T47D (cell line): ENCODE results near the gene PHLDB1.

Source experiments
- DNase-seq, 2 experiments: peaks; one replicate each; pipeline versions ENCODE4 v3.0.0 to v3.0.0-alpha.2; 2011 to 2012; ENCODE audit warnings: low read depth in 1 of 2, low spot score in 1 of 2
- JUND ChIP-seq: IDR thresholded peaks from 2 replicates; pipeline ENCODE4 v1.6.1; 2012; ENCODE audit warnings: low read depth
- in situ Hi-C: cut with HindIII; loops from 2 replicates; pipeline ENCODE4 v1.10.0; 2016; ENCODE audit warnings: low sequenced_read_pairs, low pct_unique_long_range_greater_than_20kb

PHLDB1 gene

GRCh38 chr11:118653684-118654390 is 46.4 kb downstream of the PHLDB1 start:
- TF ChIP-seq JUND, result no peak
- in situ Hi-C loops, result no loop called here
- no peak for DNase-seq

DNA sequence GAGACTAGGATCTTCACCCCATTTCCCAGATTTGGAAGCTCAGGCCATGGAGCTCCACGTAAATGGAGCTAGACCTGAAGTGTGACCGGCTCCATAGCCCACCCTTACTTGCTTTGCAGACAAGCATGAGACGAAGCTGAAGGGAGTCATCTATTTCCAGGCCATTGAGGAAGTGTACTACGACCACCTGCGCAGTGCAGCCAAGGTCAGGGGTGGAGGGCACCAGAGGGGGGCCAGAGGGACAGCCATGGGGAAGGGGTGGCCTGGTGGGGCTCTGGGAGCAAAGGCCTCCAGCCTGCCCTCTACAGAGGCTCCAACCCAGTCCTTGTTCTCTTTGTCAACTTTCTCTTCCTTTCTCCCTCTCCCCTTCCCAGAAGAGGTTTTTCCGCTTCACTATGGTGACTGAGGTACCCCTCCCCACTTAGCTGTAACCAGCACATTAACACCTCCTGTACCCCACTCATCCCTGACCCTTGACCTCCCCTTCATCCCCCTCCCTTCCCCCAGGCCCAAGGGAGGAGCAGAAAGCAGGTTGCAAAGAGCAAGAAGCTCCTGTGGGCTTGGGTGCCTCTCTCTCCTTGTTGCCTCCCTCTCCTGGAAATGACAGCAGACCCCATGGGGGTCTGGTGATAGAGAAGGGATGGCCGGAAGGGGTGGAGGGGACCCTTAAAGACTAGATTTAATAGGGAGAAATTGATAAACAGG is 48.2 kb downstream of the PHLDB1 start:
- in situ Hi-C loops, result no loop called here
- no peak for DNase-seq
- TF ChIP-seq JUND, result no peak

GRCh38 chr11:118656563-118657165 is 49.2 kb downstream of the PHLDB1 start:
- in situ Hi-C loops, result no loop called here
- DNase-seq, result no peak
- TF ChIP-seq JUND, result no peak

DNA sequence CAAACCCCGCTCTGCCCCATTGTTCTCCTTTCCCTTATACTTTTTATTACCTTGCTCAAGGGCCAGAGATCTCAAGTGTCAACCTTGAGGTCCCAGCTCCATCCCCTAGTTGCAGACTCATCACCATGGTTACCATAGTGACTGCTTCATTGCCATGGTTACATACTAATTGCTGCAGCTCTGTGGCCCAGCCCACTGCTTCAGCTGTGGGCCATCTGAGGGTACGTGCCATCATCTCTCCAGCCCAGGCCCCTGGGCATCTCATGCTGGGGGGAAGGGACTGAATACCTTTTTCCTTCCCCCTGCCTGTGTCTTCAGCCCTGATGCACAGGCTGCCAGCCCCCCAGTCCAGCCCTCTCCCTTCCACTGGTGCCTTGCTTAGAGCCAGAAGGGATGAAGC is 49.8 kb downstream of the PHLDB1 start:
- in situ Hi-C loops, result no loop called here
- no peak for DNase-seq
- no peak for TF ChIP-seq JUND

DNA sequence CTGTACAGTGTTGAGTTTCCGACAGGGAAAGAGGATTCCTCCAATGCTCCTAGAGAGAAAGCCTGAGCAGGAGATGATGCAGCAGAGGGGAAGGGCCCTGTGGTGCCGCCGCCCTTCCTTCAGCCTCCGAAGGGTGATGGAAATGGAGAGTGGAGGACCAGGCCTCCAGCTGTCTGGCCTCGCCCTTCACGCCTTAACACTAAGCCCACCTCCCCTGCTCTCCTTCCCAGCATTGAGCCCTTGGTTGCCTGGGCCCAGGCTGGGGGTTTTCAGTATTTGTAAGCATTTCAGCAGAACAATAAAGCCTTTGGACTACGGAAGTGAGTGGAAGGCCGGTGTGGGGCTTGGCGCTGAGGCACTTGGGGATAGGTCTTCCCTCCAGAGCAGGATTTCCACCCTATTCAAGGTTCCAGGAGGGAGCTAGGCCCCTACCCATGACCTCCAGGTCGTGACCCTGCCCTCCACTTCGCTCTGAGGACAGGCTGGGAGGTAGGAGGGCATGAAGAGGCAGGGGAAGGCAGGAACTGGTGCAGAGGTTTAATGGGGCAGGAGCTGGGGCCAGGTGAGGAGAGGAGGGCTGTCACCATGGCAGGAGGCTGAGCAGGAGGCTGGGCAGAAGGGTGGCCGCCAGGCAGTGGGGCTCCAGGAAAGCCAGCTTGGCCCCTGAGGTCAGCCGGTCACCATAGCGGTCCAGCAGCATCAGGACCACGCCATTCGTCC is 50.5 kb downstream of the PHLDB1 start:
- no peak for DNase-seq
- no peak for TF ChIP-seq JUND
- in situ Hi-C loops, result no loop called here

GRCh38 chr11:118658429-118659313 is 51.3 kb downstream of the PHLDB1 start:
- in situ Hi-C loops, result no loop called here
- no peak for TF ChIP-seq JUND
- DNase-seq, result no peak

DNA sequence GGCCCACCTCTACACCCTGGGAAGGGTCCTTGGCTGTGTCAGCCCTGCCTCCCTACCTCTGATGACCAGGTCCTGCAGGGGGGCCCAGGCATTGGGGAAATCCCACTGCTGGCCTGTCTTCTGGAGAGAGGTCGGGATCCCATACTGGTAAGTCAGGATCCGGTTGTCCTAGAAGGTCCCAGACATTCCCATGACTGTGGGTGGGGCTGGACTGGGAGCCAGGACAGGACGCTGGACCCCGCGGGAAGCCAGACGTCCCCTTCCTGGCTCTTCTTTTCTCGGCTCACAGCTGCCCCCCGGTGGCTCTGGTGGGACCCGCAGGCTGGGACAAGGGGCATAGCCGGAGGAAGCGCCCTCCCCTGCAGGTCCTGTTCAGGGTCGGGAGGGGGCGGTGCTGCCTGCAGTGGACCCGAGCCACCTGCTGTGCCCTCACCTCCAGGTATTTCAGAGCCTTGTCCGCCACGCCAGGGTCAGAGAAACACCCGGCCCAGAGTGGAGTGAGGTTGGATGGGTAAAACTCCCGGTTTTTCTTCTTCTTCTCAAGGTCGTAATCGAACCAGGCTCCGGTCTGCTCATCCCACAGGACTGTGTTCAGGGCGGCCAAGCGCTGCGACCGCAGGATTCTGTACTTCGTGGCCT is 52.0 kb downstream of the PHLDB1 start:
- in situ Hi-C loops, result no loop called here
- peak; percentile 89 to 91 for DNase-seq
- TF ChIP-seq JUND, result no peak

GRCh38 chr11:118659953-118660680 is 52.7 kb downstream of the PHLDB1 start:
- DNase-seq, result no peak
- TF ChIP-seq JUND, result no peak
- in situ Hi-C loops, result no loop called here

DNA sequence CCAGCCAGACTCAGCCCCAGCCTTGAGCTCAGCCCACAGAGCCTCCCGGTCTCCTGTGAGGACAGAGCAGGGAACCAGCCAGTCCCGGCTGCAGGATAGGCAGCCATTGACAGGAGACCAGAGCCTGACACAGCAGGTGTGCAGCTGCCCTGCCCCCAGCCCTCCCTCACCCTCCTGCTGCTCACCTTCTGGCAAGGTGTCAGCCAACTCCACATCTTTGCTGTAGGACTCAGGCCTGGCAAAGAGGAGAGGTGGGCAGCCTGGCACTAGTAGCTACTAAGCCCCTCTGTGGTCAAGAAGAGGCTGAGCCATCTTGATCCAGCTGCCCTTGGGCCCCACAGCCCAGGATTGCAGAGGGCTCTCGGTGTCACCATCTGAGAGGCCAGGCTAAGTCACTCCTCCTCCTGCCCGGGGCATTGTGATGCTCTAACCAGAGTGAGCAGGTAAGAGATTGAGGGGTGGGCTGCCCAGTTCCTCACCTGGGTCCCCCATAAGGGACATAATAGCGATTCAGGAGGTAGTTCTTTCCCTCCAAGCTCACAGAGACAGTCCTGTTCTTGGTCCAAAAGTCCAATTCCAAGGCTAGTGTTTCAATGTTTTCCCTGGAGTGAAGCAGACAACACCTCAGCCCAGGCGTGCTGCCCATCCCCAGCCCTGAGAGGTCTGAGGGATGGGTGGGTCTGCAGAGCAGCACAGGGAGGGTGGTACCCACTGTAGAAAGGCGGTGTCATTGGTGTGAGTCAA is 53.4 kb downstream of the PHLDB1 start:
- in situ Hi-C loops, result no loop called here
- DNase-seq, result no peak
- no peak for TF ChIP-seq JUND

DNA sequence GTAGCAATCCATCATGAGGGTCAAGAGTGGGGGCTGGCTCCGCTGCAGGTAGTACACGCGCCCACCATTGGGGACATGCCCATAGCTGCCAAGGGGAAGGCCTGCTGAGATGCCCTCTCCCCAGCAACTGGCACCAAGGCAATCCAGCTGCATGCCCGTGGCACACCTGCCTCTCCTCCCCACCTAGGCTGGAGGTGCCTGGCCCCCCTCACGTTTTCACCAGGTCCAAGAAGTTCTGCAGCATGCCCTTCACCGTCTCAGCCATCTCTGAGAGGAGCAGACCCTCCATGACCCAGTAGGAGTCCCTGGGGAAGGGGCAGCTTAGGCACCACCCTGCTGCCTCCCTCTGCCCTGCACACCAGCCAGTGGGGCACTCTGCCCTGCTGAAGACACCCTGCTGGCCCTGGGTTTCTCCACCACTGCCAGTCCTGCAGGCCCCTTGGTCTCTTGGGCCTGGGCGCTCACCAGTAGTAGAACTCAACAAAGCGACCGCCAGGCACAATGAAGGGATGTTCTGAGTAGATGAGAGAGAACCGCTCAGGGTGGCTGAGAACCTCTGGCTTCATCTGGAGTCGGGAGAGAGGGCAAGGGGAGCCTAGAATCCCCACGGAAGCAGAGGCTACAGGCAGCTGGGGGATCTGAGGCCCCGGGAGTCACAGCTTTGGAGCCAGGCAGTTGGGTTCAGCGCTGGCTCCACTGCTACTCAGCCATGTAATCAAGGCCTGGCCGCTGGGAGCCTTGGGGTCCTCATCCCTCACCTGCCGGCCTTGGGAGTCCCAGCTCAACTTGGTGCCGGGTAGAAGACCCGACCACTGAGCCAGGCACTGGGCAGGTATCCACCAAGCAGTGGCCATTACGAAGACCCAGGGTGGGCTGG is 54.2 kb downstream of the PHLDB1 start:
- no peak for TF ChIP-seq JUND
- DNase-seq, result no peak
- in situ Hi-C loops, result no loop called here
